WTC11 (cell line): ENCODE results near the gene PRKD1.

Source experiments
- E2F4 ChIP-seq: sonication (generic); formaldehyde crosslinking; IDR thresholded peaks from 2 replicates; pipeline ENCODE4 v1.8.1; 2022; ENCODE audit warnings: low read depth, mild to moderate bottlenecking, moderate library complexity, missing genetic modification reagents, borderline replicate concordance
- TF ChIP-seq, protein P1 (sequence below): fragments of 200-600 bp; IDR thresholded peaks from 2 replicates; pipeline ENCODE4 v1.8.0; 2022; ENCODE audit warnings: antibody characterized with exemption

DNA sequence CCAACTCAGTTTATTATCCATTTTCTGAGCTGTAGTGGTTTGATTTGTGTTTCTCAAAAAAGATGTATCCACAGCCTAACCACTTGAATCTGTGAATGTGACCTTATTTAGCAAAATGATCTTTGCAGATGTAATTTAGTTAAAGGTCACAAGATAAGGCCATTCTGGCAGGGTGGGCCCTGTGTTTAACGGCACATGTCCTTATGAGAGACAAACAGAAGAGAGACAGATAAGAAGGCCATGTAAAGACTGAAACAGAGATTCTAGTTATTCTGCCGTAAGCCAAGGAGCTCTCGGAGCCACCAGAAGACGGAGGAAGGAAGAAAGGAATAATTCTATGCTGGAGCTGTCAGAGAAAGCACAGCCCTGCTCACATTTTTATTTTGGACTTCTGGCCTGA is 374.2 kb downstream of the PRKD1 start:
- TF ChIP-seq E2F4 (CRISPR knock-in tag): no peak
- TF ChIP-seq, protein P1, sequence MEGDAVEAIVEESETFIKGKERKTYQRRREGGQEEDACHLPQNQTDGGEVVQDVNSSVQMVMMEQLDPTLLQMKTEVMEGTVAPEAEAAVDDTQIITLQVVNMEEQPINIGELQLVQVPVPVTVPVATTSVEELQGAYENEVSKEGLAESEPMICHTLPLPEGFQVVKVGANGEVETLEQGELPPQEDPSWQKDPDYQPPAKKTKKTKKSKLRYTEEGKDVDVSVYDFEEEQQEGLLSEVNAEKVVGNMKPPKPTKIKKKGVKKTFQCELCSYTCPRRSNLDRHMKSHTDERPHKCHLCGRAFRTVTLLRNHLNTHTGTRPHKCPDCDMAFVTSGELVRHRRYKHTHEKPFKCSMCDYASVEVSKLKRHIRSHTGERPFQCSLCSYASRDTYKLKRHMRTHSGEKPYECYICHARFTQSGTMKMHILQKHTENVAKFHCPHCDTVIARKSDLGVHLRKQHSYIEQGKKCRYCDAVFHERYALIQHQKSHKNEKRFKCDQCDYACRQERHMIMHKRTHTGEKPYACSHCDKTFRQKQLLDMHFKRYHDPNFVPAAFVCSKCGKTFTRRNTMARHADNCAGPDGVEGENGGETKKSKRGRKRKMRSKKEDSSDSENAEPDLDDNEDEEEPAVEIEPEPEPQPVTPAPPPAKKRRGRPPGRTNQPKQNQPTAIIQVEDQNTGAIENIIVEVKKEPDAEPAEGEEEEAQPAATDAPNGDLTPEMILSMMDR: no peak
